Chondrocyte (in vitro differentiated cells): Measurements from ENCODE around the gene GIGYF2. TPM values are rescaled to one million over a fixed set of nuclear protein-coding genes. Genes with fewer than 3 reads are reported as not detected.

Experiments used
- DNase-seq: peaks from one replicate; pipeline ENCODE4 v3.0.0; 2021; ENCODE audit warnings: mixed read lengths, low spot score
- H3K27ac Mint-ChIP-seq: one replicate; pipeline ENCODE4 v1.8.0; 2021; ENCODE audit warnings: mild to moderate bottlenecking, moderate library complexity, mixed read lengths; ENCODE audit not compliant: unreplicated experiment
- H3K27me3 Mint-ChIP-seq: 2 replicates; pipeline ENCODE4 v1.8.0; 2021; ENCODE audit warnings: low read depth, mixed read lengths
- H3K36me3 Mint-ChIP-seq: 2 replicates; pipeline ENCODE4 v1.8.0; 2021; ENCODE audit warnings: low read depth, mixed read lengths
- H3K4me1 Mint-ChIP-seq: 2 replicates; pipeline ENCODE4 v1.8.0; 2021; ENCODE audit warnings: low read depth, mild to moderate bottlenecking, mixed read lengths
- H3K4me3 Mint-ChIP-seq: one replicate; pipeline ENCODE4 v1.8.0; 2021; ENCODE audit warnings: mild to moderate bottlenecking, moderate library complexity, mixed read lengths; ENCODE audit not compliant: unreplicated experiment
- H3K9me3 Mint-ChIP-seq: 2 replicates; pipeline ENCODE4 v1.8.0; 2021; ENCODE audit warnings: low read depth, mixed read lengths
- total RNA-seq: library from RNA; stranded (reverse); gene quantifications from 3 replicates; pipeline ENCODE4 v1.2.1, GENCODE V29; 2021
- TF ChIP-seq, protein P1 (sequence below): fragments of 200-600 bp; sonication (generic); IDR thresholded peaks from 2 replicates; pipeline ENCODE4 v1.5.0; 2021; ENCODE audit warnings: antibody characterized with exemption, mild to moderate bottlenecking, moderate library complexity

GIGYF2 gene
- total RNA-seq, 1 donor from 2014 or later, result 45.6 TPM

DNA sequence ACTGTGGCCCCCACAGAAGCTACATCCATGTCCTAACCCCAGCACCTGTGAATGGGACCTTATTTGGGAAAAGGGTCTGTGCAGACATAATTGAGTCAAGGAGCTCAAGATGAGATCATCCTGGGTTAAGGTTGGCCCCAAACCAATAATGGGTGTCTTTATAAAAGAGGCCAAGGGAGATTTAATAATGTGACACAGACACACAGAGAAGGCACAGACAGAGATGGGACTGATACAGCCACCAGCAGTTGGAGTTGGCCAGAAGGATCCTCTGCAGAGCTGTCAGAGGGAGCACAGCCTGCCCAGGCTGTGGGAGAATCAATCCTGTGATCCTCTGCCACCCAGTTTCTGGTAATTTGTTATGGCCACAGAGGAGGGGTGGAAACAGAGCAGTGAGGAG lies 199.0 kb downstream of the GIGYF2 start:
- H3K27ac Mint-ChIP-seq, result no peak overlapping the region
- H3K36me3 Mint-ChIP-seq, result no peaks in the 10 kb centered on the region
- no peaks in the 10 kb centered on the region for H3K9me3 Mint-ChIP-seq
- H3K4me1 Mint-ChIP-seq, result peaks cover 6% of the 10 kb centered on the region
- DNase-seq, result no peak
- TF ChIP-seq, protein P1, sequence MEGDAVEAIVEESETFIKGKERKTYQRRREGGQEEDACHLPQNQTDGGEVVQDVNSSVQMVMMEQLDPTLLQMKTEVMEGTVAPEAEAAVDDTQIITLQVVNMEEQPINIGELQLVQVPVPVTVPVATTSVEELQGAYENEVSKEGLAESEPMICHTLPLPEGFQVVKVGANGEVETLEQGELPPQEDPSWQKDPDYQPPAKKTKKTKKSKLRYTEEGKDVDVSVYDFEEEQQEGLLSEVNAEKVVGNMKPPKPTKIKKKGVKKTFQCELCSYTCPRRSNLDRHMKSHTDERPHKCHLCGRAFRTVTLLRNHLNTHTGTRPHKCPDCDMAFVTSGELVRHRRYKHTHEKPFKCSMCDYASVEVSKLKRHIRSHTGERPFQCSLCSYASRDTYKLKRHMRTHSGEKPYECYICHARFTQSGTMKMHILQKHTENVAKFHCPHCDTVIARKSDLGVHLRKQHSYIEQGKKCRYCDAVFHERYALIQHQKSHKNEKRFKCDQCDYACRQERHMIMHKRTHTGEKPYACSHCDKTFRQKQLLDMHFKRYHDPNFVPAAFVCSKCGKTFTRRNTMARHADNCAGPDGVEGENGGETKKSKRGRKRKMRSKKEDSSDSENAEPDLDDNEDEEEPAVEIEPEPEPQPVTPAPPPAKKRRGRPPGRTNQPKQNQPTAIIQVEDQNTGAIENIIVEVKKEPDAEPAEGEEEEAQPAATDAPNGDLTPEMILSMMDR, result no peak
- H3K27me3 Mint-ChIP-seq, result no peaks in the 10 kb centered on the region
- H3K4me3 Mint-ChIP-seq, result no peak overlapping the region

DNA sequence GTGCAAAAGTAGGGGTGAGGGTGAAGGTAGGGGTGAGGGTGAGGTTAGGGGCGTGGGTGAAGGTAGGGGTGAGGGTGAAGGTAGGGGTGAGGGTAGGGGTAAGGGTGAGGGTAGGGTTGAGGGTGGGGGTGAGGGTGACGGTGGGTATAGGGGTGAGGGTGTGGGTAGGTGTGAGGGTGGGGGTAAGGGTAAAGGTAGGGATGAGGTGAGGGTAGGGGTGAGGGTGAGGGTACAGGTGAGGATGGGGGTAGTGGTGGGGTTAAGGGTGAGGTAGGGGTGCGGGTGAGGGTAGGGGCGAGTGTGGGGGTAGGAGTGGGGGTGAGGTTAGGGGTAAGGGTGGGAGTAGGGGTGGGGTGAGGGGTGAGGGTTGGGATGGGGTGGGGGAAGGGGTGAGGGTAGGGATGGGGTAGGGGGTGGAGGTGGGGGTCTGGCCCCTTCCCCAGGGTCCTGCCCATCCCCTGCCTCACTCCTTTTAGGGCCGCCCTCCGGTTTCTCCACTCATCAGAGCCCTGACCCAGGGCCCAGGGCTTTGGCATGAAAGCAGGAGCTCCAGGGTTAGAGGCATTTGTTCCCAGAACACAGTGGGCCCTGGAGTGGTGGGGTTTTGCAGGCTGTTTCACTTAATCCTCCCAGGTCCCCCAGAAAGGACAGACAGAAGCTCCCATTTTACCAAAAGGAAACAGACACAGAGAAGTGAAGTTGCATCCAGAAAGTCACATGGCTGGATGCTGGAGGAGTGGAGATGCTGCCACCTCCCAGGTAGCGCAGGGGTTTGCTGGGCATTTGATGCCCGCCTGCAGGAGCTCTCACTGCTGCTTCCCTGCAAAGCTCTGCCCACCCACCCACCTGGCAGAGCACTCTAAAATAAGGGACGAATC lies 199.8 kb downstream of the GIGYF2 start:
- no peak for DNase-seq
- no peak overlapping the region for H3K4me3 Mint-ChIP-seq
- TF ChIP-seq, protein P1, result no peak
- peaks cover 7% of the 10 kb centered on the region for H3K4me1 Mint-ChIP-seq
- no peaks in the 10 kb centered on the region for H3K36me3 Mint-ChIP-seq
- H3K27ac Mint-ChIP-seq, result no peak overlapping the region
- H3K27me3 Mint-ChIP-seq, result no peaks in the 10 kb centered on the region
- no peaks in the 10 kb centered on the region for H3K9me3 Mint-ChIP-seq

DNA sequence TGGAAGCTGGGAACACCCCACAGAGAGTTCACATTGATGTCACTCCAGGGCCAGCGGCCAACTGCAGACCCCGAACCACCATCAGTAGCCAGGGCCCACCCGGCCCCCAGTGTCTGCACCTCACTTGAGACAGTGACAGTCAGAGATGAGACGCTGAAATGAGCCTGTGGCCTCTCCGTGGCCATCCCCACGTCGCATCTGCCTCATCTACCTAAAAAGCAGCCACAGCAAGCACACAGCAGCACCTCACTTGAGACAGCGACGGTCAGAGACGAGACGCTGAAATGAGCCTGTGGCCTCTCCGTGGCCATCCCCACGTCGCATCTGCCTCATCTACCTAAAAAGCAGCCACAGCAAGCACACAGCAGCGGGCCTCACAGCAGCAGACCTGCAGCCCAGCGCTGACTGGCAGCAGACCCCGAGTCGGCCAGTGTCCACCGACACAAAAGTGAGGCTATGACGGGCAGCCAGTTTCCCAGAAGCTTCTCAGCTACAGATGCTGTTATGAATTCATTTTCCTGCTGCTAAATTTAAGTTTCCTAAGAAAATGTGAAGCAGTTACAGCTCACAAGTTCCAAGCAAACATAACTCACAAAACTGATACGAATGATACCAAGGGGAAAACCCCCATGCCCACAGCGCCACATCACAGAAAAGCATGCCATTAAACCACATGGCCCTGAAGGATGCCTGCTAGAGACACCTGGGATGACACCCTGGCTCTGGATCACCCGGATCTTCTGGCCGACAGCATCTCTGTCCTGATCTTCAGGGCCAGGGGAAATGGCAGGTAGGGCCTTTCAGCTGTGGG lies 200.7 kb downstream of the GIGYF2 start:
- Mint-ChIP-seq H3K27me3 (no peaks in the 10 kb centered on the region), H3K36me3 (no peaks in the 10 kb centered on the region), H3K27ac (no peak overlapping the region), H3K4me3 (no peak overlapping the region), H3K9me3 (no peaks in the 10 kb centered on the region), H3K4me1 (peaks cover 11% of the 10 kb centered on the region)
- no peak for DNase-seq
- TF ChIP-seq, protein P1, result no peak

DNA sequence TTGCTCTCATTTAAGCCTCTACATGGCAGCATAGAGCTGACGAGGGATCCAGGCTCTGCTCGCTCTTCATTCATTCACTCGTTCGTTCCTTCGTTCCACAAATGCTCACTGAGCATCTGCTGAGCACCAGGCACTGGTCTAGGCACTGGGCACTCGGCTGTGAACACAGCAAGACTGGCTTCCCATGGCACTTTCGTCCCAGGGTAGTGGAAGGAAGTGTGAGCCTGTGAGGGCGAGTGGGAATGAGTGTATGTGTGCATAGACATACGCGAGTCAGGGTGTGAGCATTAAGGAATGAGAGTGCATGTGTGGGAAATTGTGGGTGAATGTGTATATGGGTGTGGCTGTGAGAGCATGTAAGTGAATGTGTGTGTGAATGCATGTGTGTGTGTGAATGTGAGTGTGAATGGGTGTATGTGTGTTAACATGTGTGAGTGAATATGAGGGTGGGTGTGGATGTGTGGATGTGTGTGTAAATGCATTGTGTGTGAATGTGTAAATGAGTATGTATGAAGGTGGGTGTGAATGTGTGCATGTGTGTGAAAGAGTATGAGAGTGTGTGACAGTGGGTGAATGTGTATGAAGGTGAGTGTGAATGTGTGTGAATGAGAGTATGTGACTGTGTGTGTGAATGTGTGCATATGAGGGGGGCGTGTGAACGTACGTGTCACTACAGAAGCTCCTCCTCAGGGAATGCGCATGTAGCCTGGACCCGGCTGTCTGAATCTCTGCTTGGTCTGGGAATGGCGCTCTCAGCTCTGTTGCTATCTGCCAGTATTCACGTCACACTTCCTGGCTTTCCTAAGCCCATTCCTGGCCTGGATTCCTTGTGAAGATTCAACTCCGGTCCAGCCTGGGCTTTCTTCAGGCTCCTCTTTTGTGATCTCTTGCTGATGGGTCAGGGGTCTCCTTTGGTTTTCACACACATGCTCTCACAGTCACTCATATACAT lies 201.7 kb downstream of the GIGYF2 start:
- peaks cover 11% of the 10 kb centered on the region for H3K4me1 Mint-ChIP-seq
- no peaks in the 10 kb centered on the region for H3K27me3 Mint-ChIP-seq
- no peaks in the 10 kb centered on the region for H3K9me3 Mint-ChIP-seq
- no peak for DNase-seq
- H3K36me3 Mint-ChIP-seq, result no peaks in the 10 kb centered on the region
- H3K4me3 Mint-ChIP-seq, result no peak overlapping the region
- TF ChIP-seq, protein P1, result no peak
- H3K27ac Mint-ChIP-seq, result no peak overlapping the region
